Measurements from ENCODE around the gene LMX1A.

- TF ChIP-seq EZH2 (optimal IDR thresholded peaks at IDR 0.05; ENCODE audit: low read depth, low read length) (no peak), EZH2phosphoT487 (IDR thresholded peaks at IDR 0.05; ENCODE audit: low read length) (no peak), CTCF (IDR thresholded peaks at IDR 0.05; ENCODE audit: low read length) (no peak)
These were observed 56.1 kb downstream of the LMX1A start for GRCh38 chr1:165300400-165300903.
